GM10266 (cell line): ENCODE data around the gene DNAL4.
A peak's percentile ranks its signal among the peaks of the same experiment; 100 is the strongest.

Experiments
- DNase-seq: peaks from one replicate; pipeline ENCODE4 v3.0.0; 2012; ENCODE audit errors: extremely low spot score
- TF ChIP-seq, protein P1 (sequence below): IDR thresholded peaks from 2 replicates; pipeline ENCODE4 v1.5.1; 2012; ENCODE audit warnings: mild to moderate bottlenecking, low read depth; ENCODE audit not compliant: control insufficient read depth, insufficient read depth; ENCODE audit errors: missing control alignments

Gene DNAL4

DNA sequence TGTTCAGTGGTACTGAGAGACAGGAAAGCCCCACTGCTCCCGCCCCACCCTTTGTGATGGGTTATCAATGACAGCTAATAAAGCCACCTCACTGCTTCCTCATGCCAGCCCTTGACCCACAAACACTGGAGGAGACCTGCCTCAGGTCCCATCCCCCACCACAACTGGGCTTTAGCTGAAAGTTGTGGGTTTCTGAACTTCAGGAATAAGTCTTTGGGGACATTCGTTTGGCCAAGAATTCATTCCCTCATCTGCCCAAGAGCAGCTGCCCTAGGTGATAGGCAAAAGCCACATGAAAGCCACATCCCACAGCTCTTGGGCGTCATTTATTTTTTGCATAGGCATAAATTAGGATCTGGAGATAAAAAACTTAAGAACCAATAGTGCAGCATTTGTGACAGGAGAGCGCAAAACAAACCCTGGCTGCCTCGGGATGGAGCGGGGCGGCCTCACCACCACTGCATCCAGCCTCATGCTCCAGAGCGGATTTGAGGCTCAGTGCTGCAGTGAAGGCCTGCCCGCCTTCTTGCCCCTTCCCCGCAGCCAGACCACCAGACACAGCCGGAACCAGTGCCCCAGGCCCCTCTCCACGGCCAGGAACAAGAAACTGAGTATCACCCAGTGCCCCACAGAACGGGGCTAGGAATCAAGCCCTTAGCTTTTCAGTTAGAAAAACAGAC is 59.4 kb downstream of the DNAL4 start:
- TF ChIP-seq, protein P1, sequence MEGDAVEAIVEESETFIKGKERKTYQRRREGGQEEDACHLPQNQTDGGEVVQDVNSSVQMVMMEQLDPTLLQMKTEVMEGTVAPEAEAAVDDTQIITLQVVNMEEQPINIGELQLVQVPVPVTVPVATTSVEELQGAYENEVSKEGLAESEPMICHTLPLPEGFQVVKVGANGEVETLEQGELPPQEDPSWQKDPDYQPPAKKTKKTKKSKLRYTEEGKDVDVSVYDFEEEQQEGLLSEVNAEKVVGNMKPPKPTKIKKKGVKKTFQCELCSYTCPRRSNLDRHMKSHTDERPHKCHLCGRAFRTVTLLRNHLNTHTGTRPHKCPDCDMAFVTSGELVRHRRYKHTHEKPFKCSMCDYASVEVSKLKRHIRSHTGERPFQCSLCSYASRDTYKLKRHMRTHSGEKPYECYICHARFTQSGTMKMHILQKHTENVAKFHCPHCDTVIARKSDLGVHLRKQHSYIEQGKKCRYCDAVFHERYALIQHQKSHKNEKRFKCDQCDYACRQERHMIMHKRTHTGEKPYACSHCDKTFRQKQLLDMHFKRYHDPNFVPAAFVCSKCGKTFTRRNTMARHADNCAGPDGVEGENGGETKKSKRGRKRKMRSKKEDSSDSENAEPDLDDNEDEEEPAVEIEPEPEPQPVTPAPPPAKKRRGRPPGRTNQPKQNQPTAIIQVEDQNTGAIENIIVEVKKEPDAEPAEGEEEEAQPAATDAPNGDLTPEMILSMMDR = no peak
- DNase-seq = no peak

DNA sequence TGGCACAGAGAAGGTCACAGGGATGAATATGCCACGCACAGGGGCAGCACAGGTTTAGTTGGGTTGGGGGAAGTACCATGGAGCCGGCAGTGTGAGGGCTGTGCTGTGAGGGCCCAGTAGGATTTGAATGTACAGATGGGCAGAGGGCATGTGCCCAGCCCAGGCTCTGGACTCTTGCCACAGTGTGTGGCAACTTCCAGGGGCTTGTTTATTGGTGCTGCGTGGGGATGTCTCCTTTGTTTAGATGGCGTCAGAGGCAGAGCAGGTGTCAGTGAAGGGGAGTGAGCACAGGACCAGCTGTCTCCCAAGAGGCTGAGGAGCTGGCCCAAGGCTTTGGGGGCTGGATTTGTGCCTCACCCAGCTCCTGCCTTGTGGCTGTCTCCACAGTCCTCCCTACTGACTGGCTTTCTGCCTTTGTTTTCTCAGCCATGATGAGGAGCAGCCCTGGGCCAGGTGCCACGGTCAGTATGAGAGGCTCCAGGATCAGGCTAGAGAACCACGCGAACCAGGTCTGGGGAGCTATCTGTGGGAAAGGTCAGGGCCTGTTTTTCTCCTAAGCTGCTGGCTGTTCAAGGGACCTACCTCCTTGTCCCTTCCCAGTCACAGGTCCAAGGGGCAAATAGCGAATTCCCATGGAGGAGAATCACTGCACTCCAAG is 60.1 kb downstream of the DNAL4 start:
- TF ChIP-seq, protein P1 = no peak
- DNase-seq = no peak

- DNase-seq = peak; percentile 49
- TF ChIP-seq, protein P1 = peak; percentile 66
Measured at GRCh38 chr22:38733329-38733723, 60.6 kb downstream of the DNAL4 start.

DNA sequence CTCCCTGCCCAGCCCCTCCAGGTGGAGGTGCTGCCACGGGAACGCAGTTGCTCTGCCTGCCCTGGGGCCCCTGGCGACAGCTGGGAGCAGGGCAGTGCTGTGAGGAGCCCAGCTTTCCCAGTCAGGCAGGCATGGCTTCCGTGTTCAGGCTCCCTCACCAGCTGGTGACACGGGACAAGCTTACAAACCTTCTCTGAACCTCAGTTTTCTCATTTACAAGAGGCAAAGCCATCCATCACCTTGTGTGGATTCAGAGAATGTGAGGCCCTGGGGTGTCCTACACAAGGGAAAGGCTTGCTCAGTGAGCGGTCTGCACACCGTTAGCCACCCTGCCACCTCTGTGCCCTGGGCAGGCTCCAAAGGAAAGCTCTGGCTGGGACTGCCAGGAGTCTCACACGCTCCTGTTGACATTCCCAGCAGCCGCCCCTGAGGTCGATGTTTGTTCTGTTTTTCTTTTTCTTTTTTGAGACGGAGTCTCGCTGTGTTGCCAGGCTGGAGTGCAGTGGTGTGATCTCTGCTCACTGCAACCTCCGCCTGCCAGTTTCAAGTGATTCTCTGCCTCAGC is 61.6 kb downstream of the DNAL4 start:
- DNase-seq = no peak
- TF ChIP-seq, protein P1 = no peak

DNA sequence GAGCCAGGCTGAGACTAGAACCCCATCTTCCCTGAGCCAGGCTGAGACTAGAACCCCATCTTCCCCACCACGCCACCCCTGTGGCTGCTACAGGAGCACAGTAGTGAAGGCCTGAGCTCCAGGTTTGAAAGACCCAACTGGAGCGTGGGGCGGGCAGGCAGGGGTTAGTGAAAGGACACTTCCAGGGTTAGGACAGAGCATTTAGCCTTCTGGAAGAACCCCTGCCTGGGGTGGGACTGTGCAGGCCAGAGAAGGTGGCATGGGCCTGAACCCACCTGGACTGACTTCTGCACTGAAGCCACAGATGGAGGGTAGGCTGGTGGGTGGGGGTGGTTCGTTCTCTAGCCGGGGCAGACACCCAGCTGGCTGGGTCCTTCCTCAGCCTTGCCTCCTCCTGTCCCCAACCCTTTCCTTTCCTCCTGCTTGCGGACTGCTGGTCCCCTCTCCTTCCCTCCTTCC is 62.2 kb downstream of the DNAL4 start:
- no peak for DNase-seq
- TF ChIP-seq, protein P1 = no peak

- TF ChIP-seq, protein P1 = no peak
- DNase-seq = no peak
Measured at GRCh38 chr22:38730411-38730871, 63.5 kb downstream of the DNAL4 start.

DNA sequence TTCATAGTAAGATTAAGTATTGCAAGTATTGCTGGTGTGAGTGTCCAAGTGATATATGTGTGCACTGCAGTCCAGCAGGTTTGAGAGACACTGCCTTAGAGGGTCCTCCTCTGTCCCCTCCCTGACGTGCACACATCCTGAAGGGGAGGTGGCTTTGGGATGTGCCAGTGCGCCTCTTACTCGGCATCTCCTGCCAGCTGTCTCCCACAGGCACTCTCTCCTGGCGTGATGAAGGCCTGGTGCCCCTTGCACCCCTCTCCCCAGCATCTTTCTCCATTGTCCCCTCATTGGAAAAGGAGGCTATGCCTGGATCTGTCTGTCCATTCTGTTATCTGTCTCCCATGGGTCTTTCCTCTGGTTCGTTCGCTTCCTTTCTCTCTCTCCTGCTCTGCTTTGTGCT is 64.0 kb downstream of the DNAL4 start:
- no peak for DNase-seq
- TF ChIP-seq, protein P1 = no peak
